ENCODE results near the gene SAG. TPM values are rescaled to one million over a fixed set of nuclear protein-coding genes. Genes with fewer than 3 reads are reported as not detected.
A peak's percentile ranks its signal among the peaks of the same experiment; 100 is the strongest.

Gene SAG
- total RNA-seq (1.7 TPM), polyA plus RNA-seq (not detected)

DNA sequence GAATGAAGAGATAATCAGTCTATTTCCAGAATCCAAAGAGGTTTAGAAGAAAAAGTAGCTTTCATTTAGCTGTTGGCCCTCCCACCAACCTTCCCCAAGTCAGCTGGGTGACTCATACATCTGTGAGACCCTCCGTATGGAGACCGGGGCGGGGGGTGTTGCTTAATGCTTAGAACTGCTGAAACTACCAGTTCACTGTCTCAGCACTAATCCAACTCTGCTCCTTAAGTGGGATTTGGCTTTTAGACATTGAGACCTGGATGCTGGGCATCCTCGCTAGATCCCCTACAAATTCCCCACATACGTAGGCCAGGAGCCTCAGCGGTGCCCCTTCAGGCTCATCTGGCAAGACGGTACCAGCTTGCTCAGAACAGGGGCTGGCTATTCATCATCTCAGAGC, at the start of gene SAG:
TSS of gene SAG (plus strand) at position 252 of the 400 bp plus-strand sequence. CDS start 1,374 bp downstream, outside the sequence.
- no peaks in the 10 kb centered on the region for H3K27me3 Mint-ChIP-seq
- H3K4me1 Mint-ChIP-seq, result peaks cover 0 to 7% (median 3%) of the 10 kb centered on the region in 4 donors
- H3K4me1 ChIP-seq (ENCODE audit: control insufficient read depth, insufficient read depth, low read length, poor library complexity, severe bottlenecking), result no peaks in the 10 kb centered on the region
- no peak within 1 kb of the TSS for H3K4me3 ChIP-seq (ENCODE audit: low read depth, low read length)
- H3K9me3 Mint-ChIP-seq, result no peaks in the 10 kb centered on the region
- H3K4me3 Mint-ChIP-seq, result no peak within 1 kb of the TSS
- H3K36me3 ChIP-seq (ENCODE audit: control insufficient read depth, insufficient read depth, low read length), result no peaks in the 10 kb centered on the region
- no peak within 1 kb of the TSS for H3K27ac Mint-ChIP-seq
- DNase-seq (no peak), ATAC-seq (ENCODE audit: low read depth in 2 of 2) (no peak)
- H3K9me3 ChIP-seq (ENCODE audit: control insufficient read depth in 2 of 2, low read length in 2 of 2), result no peaks in the 10 kb centered on the region
- no peaks in the 10 kb centered on the region for H3K27me3 ChIP-seq (ENCODE audit: control insufficient read depth, insufficient read depth, low read length)
- peaks cover 6% of the 10 kb centered on the region for H3K36me3 Mint-ChIP-seq
- no peak within 1 kb of the TSS for H3K27ac ChIP-seq (ENCODE audit: insufficient read depth, low read length, poor library complexity, severe bottlenecking)

- Histone ChIP-seq H3K4me3 (ENCODE audit: low read depth, low read length) (no peak overlapping the region), H3K27ac (ENCODE audit: insufficient read depth, low read length, poor library complexity, severe bottlenecking) (no peak overlapping the region), H3K9me3 (ENCODE audit: control insufficient read depth in 2 of 2, low read length in 2 of 2) (no peaks in the 10 kb centered on the region), H3K36me3 (ENCODE audit: control insufficient read depth, insufficient read depth, low read length) (peaks cover 92% of the 10 kb centered on the region), H3K27me3 (ENCODE audit: control insufficient read depth, insufficient read depth, low read length) (no peaks in the 10 kb centered on the region), H3K4me1 (ENCODE audit: control insufficient read depth, insufficient read depth, low read length, poor library complexity, severe bottlenecking) (peaks cover 36% of the 10 kb centered on the region)
- DNase-seq (no peak), ATAC-seq (ENCODE audit: low read depth in 2 of 2) (no peak)
- H3K9me3 Mint-ChIP-seq, result no peaks in the 10 kb centered on the region
- peak overlapping the region in 2 of 4 donors; percentile 11 to 67 for H3K4me3 Mint-ChIP-seq
- H3K27ac Mint-ChIP-seq, result peak overlapping the region; percentile 20 to 92 (median 52)
- no peaks in the 10 kb centered on the region for H3K27me3 Mint-ChIP-seq
- peaks cover 63% of the 10 kb centered on the region for H3K36me3 Mint-ChIP-seq
- peaks cover 32 to 82% (median 62%) of the 10 kb centered on the region in 4 donors for H3K4me1 Mint-ChIP-seq
Measured at GRCh38 chr2:233258211-233258610, 49.4 kb upstream of the SAG start.

GRCh38 chr2:233259730-233260129, 47.9 kb upstream of the SAG start:
- H3K27me3 Mint-ChIP-seq, result no peaks in the 10 kb centered on the region
- DNase-seq, result no peak
- H3K4me3 Mint-ChIP-seq, result peak overlapping the region in 2 of 4 donors; percentile 13 to 46
- Histone ChIP-seq H3K36me3 (ENCODE audit: control insufficient read depth, insufficient read depth, low read length) (peaks cover 97% of the 10 kb centered on the region), H3K27ac (ENCODE audit: insufficient read depth, low read length, poor library complexity, severe bottlenecking) (peak overlapping the region; percentile 35), H3K4me1 (ENCODE audit: control insufficient read depth, insufficient read depth, low read length, poor library complexity, severe bottlenecking) (peaks cover 20% of the 10 kb centered on the region), H3K27me3 (ENCODE audit: control insufficient read depth, insufficient read depth, low read length) (no peaks in the 10 kb centered on the region), H3K9me3 (ENCODE audit: control insufficient read depth in 2 of 2, low read length in 2 of 2) (no peaks in the 10 kb centered on the region), H3K4me3 (ENCODE audit: low read depth, low read length) (no peak overlapping the region)
- H3K9me3 Mint-ChIP-seq, result no peaks in the 10 kb centered on the region
- no peak for ATAC-seq (ENCODE audit: low read depth in 2 of 2)
- peaks cover 69% of the 10 kb centered on the region for H3K36me3 Mint-ChIP-seq
- H3K4me1 Mint-ChIP-seq, result peaks cover 26 to 68% (median 51%) of the 10 kb centered on the region in 4 donors
- peak overlapping the region; percentile 67 to 92 (median 70) for H3K27ac Mint-ChIP-seq

GRCh38 chr2:233260661-233261060, 47.0 kb upstream of the SAG start:
- no peaks in the 10 kb centered on the region for H3K27me3 Mint-ChIP-seq
- peaks cover 12% of the 10 kb centered on the region for H3K4me1 ChIP-seq (ENCODE audit: control insufficient read depth, insufficient read depth, low read length, poor library complexity, severe bottlenecking)
- peak overlapping the region in 1 of 3 donors; percentile 92 for H3K27ac Mint-ChIP-seq
- DNase-seq (no peak), ATAC-seq (ENCODE audit: low read depth in 2 of 2) (no peak)
- H3K9me3 Mint-ChIP-seq, result no peaks in the 10 kb centered on the region
- no peaks in the 10 kb centered on the region for H3K9me3 ChIP-seq (ENCODE audit: control insufficient read depth in 2 of 2, low read length in 2 of 2)
- no peak overlapping the region for H3K4me3 Mint-ChIP-seq
- no peaks in the 10 kb centered on the region for H3K27me3 ChIP-seq (ENCODE audit: control insufficient read depth, insufficient read depth, low read length)
- peaks cover 75% of the 10 kb centered on the region for H3K36me3 Mint-ChIP-seq
- H3K36me3 ChIP-seq (ENCODE audit: control insufficient read depth, insufficient read depth, low read length), result peaks cover 97% of the 10 kb centered on the region
- peak overlapping the region; percentile 15 for H3K27ac ChIP-seq (ENCODE audit: insufficient read depth, low read length, poor library complexity, severe bottlenecking)
- H3K4me1 Mint-ChIP-seq, result peaks cover 20 to 60% (median 44%) of the 10 kb centered on the region in 4 donors
- no peak overlapping the region for H3K4me3 ChIP-seq (ENCODE audit: low read depth, low read length)

- Histone ChIP-seq H3K4me3 (ENCODE audit: low read depth, low read length) (no peak overlapping the region), H3K36me3 (ENCODE audit: control insufficient read depth, insufficient read depth, low read length) (peaks cover 96% of the 10 kb centered on the region), H3K4me1 (ENCODE audit: control insufficient read depth, insufficient read depth, low read length, poor library complexity, severe bottlenecking) (peaks cover 10% of the 10 kb centered on the region), H3K27me3 (ENCODE audit: control insufficient read depth, insufficient read depth, low read length) (no peaks in the 10 kb centered on the region), H3K27ac (ENCODE audit: insufficient read depth, low read length, poor library complexity, severe bottlenecking) (peak overlapping the region; percentile 18), H3K9me3 (ENCODE audit: control insufficient read depth in 2 of 2, low read length in 2 of 2) (no peaks in the 10 kb centered on the region)
- DNase-seq, result no peak
- H3K27me3 Mint-ChIP-seq, result no peaks in the 10 kb centered on the region
- H3K27ac Mint-ChIP-seq, result peak overlapping the region in 2 of 3 donors; percentile 89 to 96
- no peaks in the 10 kb centered on the region for H3K9me3 Mint-ChIP-seq
- ATAC-seq (ENCODE audit: low read depth in 2 of 2), result no peak
- H3K4me1 Mint-ChIP-seq, result peaks cover 27 to 65% (median 41%) of the 10 kb centered on the region in 4 donors
- no peak overlapping the region for H3K4me3 Mint-ChIP-seq
- peaks cover 80% of the 10 kb centered on the region for H3K36me3 Mint-ChIP-seq
Measured at GRCh38 chr2:233261819-233262555, 45.6 kb upstream of the SAG start.

DNA sequence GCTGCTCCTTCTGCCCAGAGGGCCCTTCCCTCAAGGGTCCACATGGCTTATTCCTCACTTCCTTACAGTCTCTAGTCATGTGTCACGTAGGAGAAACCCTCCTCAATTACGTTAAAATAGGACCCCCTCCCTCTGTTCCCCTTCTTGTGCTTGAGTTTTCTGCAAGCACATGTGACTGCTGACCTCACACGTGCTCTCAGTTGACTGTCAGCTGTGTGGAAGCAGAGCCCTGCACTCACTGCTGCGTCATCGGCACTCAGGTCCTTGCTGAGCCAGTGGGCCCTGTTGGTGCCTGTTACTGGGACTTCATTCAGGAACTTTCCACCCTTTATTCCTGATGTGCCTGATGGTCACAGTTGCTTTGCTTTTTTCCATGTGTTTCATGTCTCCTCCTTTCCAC, 45.1 kb upstream of the SAG start:
- peak overlapping the region; percentile 78 to 96 (median 89) for H3K27ac Mint-ChIP-seq
- no peak for DNase-seq
- H3K4me1 Mint-ChIP-seq, result peaks cover 30 to 67% (median 44%) of the 10 kb centered on the region in 4 donors
- peaks cover 78% of the 10 kb centered on the region for H3K36me3 Mint-ChIP-seq
- no peaks in the 10 kb centered on the region for H3K27me3 Mint-ChIP-seq
- H3K27ac ChIP-seq (ENCODE audit: insufficient read depth, low read length, poor library complexity, severe bottlenecking), result no peak overlapping the region
- H3K4me3 ChIP-seq (ENCODE audit: low read depth, low read length), result no peak overlapping the region
- H3K4me3 Mint-ChIP-seq, result no peak overlapping the region
- no peaks in the 10 kb centered on the region for H3K9me3 ChIP-seq (ENCODE audit: control insufficient read depth in 2 of 2, low read length in 2 of 2)
- peaks cover 16% of the 10 kb centered on the region for H3K4me1 ChIP-seq (ENCODE audit: control insufficient read depth, insufficient read depth, low read length, poor library complexity, severe bottlenecking)
- H3K9me3 Mint-ChIP-seq, result no peaks in the 10 kb centered on the region
- peaks cover 90% of the 10 kb centered on the region for H3K36me3 ChIP-seq (ENCODE audit: control insufficient read depth, insufficient read depth, low read length)
- H3K27me3 ChIP-seq (ENCODE audit: control insufficient read depth, insufficient read depth, low read length), result no peaks in the 10 kb centered on the region
- ATAC-seq (ENCODE audit: low read depth in 2 of 2), result no peak

DNA sequence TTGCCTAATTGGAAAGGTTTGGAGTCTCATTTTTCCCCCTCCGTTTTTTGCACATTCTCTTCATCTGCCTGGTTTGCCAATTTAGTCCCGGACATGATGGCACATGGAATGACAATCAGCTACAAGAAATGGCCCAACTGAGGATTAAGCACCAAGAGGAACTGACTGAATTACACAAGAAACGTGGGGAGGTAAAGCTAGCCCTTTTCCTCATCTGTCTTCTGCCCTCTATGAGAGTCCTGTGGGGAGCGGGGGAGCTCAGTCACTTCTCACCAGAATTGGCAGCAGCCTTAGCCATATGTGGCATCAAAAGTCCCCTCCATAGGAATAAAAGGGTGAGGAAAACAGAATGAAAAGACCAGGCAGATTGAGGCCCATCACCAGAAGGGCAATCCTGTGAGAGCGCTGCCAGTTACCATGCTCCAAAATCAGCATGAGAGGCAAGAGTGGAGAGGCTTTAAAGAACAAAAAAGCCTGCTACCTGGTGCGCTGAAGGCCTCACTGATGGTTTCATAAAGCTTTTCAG, 44.5 kb upstream of the SAG start:
- Histone ChIP-seq H3K27ac (ENCODE audit: insufficient read depth, low read length, poor library complexity, severe bottlenecking) (no peak overlapping the region), H3K9me3 (ENCODE audit: control insufficient read depth in 2 of 2, low read length in 2 of 2) (no peaks in the 10 kb centered on the region), H3K4me1 (ENCODE audit: control insufficient read depth, insufficient read depth, low read length, poor library complexity, severe bottlenecking) (peaks cover 22% of the 10 kb centered on the region), H3K27me3 (ENCODE audit: control insufficient read depth, insufficient read depth, low read length) (no peaks in the 10 kb centered on the region), H3K4me3 (ENCODE audit: low read depth, low read length) (no peak overlapping the region), H3K36me3 (ENCODE audit: control insufficient read depth, insufficient read depth, low read length) (peaks cover 84% of the 10 kb centered on the region)
- Mint-ChIP-seq H3K4me3 (peak overlapping the region in 2 of 4 donors; percentile 8 to 12), H3K27me3 (no peaks in the 10 kb centered on the region), H3K27ac (peak overlapping the region; percentile 76 to 96 (median 89)), H3K4me1 (peaks cover 29 to 70% (median 46%) of the 10 kb centered on the region in 4 donors), H3K36me3 (peaks cover 78% of the 10 kb centered on the region), H3K9me3 (no peaks in the 10 kb centered on the region)
- DNase-seq, result no peak
- no peak for ATAC-seq (ENCODE audit: low read depth in 2 of 2)
